ENCODE results near the gene UBN1. TPM values are rescaled to one million over a fixed set of nuclear protein-coding genes. Genes with fewer than 3 reads are reported as not detected.

Gene UBN1
- total RNA-seq, 4 donors from 2014 or later: 21.1 to 48.2 (median 37.2) TPM

DNA sequence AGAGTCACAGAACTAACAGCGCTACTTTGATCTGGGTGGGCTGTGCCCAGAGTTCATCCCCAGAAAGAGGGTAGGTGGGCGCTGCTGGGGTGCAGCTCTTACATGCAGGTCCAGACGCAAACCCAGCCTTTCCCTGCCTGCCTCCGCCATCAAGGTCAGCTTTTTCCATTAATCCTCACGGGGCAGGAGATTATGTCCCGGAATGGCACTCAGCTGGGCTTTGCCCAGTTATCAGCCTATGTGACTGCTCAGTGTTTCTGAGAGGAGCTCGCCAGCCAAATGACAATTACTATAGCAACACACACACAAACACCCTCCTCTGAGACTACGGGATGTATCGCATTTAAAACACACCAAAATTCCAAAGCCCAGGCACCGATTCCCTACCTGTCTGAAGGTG is 20.3 kb upstream of the UBN1 start:
- TF ChIP-seq, protein P1, sequence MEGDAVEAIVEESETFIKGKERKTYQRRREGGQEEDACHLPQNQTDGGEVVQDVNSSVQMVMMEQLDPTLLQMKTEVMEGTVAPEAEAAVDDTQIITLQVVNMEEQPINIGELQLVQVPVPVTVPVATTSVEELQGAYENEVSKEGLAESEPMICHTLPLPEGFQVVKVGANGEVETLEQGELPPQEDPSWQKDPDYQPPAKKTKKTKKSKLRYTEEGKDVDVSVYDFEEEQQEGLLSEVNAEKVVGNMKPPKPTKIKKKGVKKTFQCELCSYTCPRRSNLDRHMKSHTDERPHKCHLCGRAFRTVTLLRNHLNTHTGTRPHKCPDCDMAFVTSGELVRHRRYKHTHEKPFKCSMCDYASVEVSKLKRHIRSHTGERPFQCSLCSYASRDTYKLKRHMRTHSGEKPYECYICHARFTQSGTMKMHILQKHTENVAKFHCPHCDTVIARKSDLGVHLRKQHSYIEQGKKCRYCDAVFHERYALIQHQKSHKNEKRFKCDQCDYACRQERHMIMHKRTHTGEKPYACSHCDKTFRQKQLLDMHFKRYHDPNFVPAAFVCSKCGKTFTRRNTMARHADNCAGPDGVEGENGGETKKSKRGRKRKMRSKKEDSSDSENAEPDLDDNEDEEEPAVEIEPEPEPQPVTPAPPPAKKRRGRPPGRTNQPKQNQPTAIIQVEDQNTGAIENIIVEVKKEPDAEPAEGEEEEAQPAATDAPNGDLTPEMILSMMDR (IDR thresholded peaks at IDR 0.05; ENCODE audit: low read depth): no peak

DNA sequence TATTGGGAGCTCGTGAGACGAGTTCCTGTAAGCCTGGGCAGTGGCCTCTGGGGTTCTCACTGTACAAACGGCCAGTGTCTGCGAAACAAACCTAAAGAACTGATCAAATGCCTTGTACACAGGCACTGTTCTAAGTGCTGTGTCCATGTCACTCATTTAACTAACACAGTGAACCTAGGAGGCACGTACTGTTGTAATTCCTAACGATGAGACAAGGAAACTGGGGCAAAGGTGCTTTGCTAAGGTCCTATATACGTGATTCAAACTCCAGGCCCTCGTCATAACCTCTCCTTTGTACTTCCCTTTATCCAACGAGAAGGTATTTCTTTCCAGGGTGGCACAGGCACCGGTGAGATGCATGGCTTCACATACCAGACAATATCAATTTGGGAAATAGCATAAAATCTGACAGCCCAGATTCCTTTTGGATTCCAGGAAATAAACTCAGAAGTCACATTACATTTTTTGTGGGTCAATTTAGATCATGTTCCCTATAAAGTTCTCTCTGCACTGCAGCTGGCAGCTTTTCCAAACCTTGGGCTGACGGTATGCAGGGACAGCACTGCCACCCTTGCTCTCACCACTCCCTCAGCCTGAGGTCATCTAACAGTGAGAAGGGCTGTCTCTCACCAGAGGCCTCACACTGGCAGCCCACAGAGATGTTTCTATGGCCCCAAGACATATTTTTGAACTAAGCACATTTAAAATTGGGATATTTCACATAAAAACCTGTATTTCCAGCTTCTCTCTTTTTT is 18.5 kb upstream of the UBN1 start:
- TF ChIP-seq, protein P1 (IDR thresholded peaks at IDR 0.05; ENCODE audit: low read depth): no peak

DNA sequence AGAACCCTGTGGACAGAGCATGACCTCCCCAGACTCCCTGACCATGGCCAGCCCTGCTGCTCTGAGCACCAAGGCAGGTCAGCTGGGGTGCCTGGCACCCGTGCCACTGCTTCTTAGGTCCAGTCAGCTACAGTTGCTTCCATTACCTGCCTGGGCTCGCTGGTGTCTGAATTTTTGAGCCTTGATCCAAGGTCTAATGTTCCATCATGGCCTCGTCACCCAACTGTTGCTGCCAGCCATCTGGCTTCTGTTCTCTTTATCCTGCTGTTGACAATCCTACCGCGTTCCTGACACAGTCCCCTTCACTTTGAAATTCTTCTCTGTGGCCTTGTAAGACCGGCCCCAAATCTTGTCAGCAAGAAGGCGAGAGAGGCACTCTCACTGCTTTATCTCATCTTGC is 16.9 kb upstream of the UBN1 start:
- TF ChIP-seq, protein P1 (IDR thresholded peaks at IDR 0.05; ENCODE audit: low read depth): no peak

- TF ChIP-seq, protein P1 (IDR thresholded peaks at IDR 0.05; ENCODE audit: low read depth): no peak
Observed at GRCh38 chr16:4831616-4832015, 15.7 kb upstream of the UBN1 start.

GRCh38 chr16:4832698-4833343 is 14.5 kb upstream of the UBN1 start:
- TF ChIP-seq, protein P1 (IDR thresholded peaks at IDR 0.05; ENCODE audit: low read depth): no peak

DNA sequence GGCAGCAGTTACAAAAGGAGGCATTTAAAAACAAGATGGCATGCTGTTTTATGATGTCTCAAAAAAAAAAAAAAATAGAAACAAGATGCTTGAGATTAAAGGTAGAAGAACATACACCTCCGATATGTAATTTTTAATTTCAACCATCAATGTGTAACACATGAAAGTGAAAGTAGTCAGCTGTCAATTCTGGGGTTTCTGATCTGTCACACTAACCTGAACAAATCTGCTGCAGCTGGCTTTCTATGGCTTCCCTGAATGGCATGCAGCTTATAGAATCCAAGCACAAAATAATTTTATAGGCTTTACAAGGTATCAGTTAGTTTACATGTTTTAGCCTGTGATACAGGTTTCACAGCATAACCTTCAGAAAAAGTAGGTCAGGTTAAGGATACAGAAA is 13.7 kb upstream of the UBN1 start:
- TF ChIP-seq, protein P1 (IDR thresholded peaks at IDR 0.05; ENCODE audit: low read depth): no peak

- TF ChIP-seq, protein P1 (IDR thresholded peaks at IDR 0.05; ENCODE audit: low read depth): no peak
Observed at GRCh38 chr16:4836727-4837126, 10.6 kb upstream of the UBN1 start.

Measured in subcutaneous adipose tissue (tissue), 4 donors.